Measurements from ENCODE around the gene ICAM2.

The ICAM2 gene

DNA sequence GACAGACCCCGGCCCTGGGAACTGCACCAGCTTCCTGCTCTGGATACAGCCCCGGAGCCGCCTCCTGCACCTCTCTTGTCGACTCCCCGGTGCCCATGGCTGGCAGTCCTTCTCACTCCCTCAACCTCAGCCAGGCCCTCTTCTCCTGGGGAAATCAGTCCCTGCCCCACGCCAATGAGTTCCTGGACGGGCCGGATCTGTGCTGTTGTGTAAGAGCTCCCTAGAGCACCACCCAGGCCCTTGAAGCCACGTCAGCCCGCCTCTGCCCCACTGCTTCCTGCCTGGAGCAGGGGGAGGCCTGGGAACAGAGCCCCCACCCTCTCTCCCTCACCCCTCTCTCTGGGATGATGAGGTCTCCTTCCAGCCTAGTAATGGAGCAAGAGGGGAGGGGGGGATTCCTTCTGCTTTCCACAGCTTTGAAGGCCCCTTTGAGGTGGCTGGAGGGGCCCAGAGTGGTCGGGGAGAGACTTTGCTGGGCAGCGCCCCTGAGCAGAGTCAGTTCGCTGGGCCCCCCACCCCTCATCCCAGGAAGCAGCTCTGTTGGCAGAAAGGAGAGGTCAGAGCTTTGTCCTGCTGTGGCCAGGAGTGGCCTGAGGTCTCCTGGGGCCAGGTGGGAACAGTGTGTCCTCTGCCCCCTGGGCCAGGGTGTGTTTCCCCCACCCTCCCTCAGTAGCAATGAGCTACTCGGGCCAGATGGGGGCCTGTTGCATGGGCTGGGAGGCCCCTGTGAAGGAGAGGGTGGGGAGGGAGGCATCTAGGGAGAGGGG, 18.5 kb downstream of the ICAM2 start:
- DNase-seq (ENCODE audit: extremely low spot score), result no peak
- CTCF ChIA-PET, result interaction anchor here (1.2 to 1.5 kb wide), 2 partner anchors 12 to 24 kb away, joined by 3 to 4 read pairs; no protein-coding TSS in a partner anchor
- TF ChIP-seq, protein P1, sequence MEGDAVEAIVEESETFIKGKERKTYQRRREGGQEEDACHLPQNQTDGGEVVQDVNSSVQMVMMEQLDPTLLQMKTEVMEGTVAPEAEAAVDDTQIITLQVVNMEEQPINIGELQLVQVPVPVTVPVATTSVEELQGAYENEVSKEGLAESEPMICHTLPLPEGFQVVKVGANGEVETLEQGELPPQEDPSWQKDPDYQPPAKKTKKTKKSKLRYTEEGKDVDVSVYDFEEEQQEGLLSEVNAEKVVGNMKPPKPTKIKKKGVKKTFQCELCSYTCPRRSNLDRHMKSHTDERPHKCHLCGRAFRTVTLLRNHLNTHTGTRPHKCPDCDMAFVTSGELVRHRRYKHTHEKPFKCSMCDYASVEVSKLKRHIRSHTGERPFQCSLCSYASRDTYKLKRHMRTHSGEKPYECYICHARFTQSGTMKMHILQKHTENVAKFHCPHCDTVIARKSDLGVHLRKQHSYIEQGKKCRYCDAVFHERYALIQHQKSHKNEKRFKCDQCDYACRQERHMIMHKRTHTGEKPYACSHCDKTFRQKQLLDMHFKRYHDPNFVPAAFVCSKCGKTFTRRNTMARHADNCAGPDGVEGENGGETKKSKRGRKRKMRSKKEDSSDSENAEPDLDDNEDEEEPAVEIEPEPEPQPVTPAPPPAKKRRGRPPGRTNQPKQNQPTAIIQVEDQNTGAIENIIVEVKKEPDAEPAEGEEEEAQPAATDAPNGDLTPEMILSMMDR (IDR thresholded peaks at IDR 0.05; ENCODE audit: control extremely low read depth, extremely low read depth, low read depth, missing control alignments), result no peak
- POLR2A ChIA-PET, result no interaction called here

DNA sequence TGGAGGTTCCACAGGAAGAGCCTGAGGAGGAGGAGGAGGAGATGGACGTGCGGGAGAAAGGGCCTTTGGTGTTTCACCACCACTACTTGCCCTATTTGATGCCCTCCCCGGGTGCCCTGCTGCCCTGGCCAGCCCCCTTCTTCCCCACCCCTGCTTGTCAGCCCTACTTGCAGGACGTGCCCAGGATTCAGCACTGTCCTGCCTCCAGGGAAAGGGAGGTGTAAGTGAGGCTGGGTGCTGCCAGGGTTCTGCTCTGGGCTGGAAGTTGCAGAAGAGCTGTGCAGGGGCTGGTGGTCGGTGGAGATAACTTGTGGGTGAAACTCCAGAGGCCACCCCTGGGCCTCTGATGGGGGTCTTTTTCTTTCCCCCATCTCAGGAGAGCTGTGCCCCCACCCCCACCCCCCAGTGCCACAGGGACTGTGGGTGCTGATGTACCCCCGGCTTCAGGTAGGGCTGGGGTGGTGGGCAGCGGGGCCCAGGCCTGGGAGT, 19.3 kb downstream of the ICAM2 start:
- TF ChIP-seq, protein P1 (IDR thresholded peaks at IDR 0.05; ENCODE audit: control extremely low read depth, extremely low read depth, low read depth, missing control alignments), result no peak
- POLR2A ChIA-PET, result no interaction called here
- CTCF ChIA-PET, result interaction anchor here (1.2 kb wide), 1 partner anchor 24 kb away, joined by 3 read pairs; no protein-coding TSS in a partner anchor
- no peak for DNase-seq (ENCODE audit: extremely low spot score)

DNA sequence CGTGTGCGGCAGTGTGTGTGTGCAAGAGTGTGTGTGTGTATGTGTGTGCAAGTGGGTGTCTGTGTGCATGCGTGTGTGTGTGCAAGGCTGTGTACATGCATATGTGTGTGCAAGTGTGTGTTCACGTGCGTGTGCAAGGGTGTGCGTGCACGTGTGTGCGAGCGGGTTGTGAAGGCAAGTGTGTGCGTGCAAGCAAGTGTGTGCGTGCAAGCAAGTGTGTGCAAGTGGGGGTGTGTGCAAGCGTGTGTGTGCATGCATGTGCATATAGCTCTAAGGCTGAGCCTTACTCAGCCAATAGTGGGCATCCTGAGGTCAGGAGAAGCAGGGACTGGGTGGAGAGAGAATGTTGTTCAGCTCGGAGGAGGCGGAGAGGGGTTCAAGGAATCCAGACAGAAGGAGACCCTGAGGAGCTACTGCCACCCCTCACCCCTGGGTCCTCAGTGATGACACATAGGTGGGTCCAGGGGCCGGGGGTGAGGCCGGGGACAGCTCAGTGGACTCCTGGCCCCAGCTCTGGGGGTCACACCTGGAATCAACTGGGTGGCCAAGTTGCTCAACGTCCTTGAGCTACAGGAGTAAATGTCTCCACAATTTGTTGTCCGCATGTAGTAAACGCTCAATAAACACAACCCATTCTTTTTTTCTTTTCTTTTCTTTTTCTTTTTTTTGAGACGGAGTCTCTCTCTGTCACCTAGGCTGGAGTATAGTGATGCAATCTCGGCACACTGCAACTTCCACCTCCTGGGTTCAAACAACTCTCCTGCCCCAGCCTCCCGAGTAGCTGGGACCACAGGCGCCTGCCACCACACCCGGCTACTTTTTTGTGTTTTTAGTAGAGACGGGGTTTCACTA, 20.5 kb downstream of the ICAM2 start:
- POLR2A ChIA-PET, result no interaction called here

DNA sequence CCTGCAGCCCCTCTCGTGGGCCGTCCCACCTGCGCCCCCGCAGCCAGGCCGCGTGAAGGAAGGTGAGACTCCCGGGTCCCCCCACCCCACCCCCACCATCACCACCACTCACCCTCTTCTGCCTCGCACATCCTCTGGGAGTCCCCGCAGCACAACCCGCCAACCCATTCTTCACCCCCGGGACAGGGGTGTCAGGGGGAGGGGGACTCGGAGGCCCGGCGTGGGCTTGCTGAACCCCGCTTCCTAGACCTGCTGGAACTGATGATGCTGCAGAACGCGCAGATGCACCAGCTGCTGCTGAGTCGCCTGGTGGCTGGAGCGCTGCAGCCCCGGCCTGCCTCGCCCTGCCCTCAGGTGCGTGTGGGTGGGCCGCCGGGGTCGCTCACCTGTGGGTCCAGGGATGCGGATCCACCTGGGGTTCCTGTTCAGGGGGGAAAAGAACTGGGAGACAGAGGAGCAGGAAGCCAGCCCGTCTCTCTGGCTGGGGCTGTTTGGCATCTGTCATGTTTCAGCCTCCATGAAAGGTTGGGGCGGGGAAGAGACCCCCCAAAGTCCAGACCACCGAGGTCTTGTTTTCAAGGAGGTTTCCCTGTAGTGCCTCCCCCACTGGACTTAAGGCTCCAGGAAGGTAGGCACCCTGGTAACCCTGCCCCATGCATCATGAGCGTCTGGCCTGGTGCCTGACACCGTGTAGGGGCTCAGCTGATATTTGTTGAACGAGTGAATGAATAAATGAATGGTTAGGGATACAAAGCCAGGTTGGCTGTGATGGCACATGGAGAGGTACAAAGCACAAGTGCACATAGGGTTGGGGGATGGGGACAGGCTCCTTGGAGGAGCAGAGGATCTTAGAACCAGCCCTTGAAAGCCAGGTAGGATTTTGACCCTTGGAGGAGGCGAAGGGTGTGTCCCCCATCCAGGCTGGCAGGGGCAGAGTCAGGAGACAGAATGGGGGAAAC, 21.4 kb downstream of the ICAM2 start:
- CTCF ChIA-PET, result interaction anchor here (0.9 to 2.1 kb wide), 7 partner anchors 9 to 135 kb away, joined by 3 to 9 read pairs (median 4); no protein-coding TSS in a partner anchor
- TF ChIP-seq, protein P1 (IDR thresholded peaks at IDR 0.05; ENCODE audit: control extremely low read depth, extremely low read depth, low read depth, missing control alignments), result no peak
- no peak for DNase-seq (ENCODE audit: extremely low spot score)
- POLR2A ChIA-PET, result no interaction called here

More for the DNA sequence above, 20.5 kb downstream of the ICAM2 start:
- DNase-seq (ENCODE audit: extremely low spot score), result no peak
- CTCF ChIA-PET, result interaction anchor here (1.2 to 2.1 kb wide), 4 partner anchors 10 to 134 kb away, joined by 3 to 9 read pairs (median 6); no protein-coding TSS in a partner anchor
- TF ChIP-seq, protein P1 (IDR thresholded peaks at IDR 0.05; ENCODE audit: control extremely low read depth, extremely low read depth, low read depth, missing control alignments), result no peak

GRCh38 chr17:63998050-63998720, 22.2 kb downstream of the ICAM2 start, which contains the start of gene PRR29:
PRR29 (plus strand) TSS chr17:63998351; CDS start chr17:63998365, 14 bp downstream.
- POLR2A ChIA-PET, result no interaction called here

More at GRCh38 chr17:63998050-63998720, 22.2 kb downstream of the ICAM2 start, which contains the start of gene PRR29:
- CTCF ChIA-PET, result interaction anchor here (0.9 to 2.1 kb wide), 4 partner anchors 8 to 135 kb away, joined by 3 to 7 read pairs (median 4); no protein-coding TSS in a partner anchor
- TF ChIP-seq, protein P1 (IDR thresholded peaks at IDR 0.05; ENCODE audit: control extremely low read depth, extremely low read depth, low read depth, missing control alignments), result no peak
- DNase-seq (ENCODE audit: extremely low spot score), result peak; percentile 87

All from GM10248 (cell line).